ENCODE measurements around the gene HOXD10. TPM values are rescaled to one million over a fixed set of nuclear protein-coding genes. Genes with fewer than 3 reads are reported as not detected.
A peak's percentile ranks its signal among the peaks of the same experiment; 100 is the strongest.

Gene HOXD10
- total RNA-seq, 3 donors from 2014 or later = 1.6 to 5.2 TPM; not detected in 1

- peaks cover 29 to 100% of the 10 kb centered on the region in 2 donors for H3K27me3 ChIP-seq
- no peak overlapping the region for H3K27ac ChIP-seq
- intact Hi-C loops (cut with DNase I; ENCODE audit: low total_unique reads) = no loop called here
- no peaks in the 10 kb centered on the region for H3K36me3 ChIP-seq
- DNase-seq (ENCODE audit: low spot score in 2 of 2) = no peak
- H3K4me3 ChIP-seq = peak overlapping the region in 1 of 3 donors; percentile 33
- H3K9me3 ChIP-seq = no peaks in the 10 kb centered on the region
- no peak for TF ChIP-seq POLR2A (IDR thresholded peaks at IDR 0.05)
- TF ChIP-seq POLR2AphosphoS5 (IDR thresholded peaks at IDR 0.05) = no peak
- TF ChIP-seq CTCF (IDR thresholded peaks at IDR 0.05) = no peak
- peaks cover 0 to 6% of the 10 kb centered on the region in 2 donors for H3K4me1 ChIP-seq
These were observed 17.3 kb upstream of the HOXD10 start for GRCh38 chr2:176099159-176099727.

GRCh38 chr2:176099728-176100546, 16.6 kb upstream of the HOXD10 start, which contains the start of gene HOXD12:
Gene HOXD12, plus strand, starts transcription at chr2:176099795. Its CDS starts 7 bp downstream, at chr2:176099802.
- no peak within 1 kb of the TSS for H3K27ac ChIP-seq
- no peak for TF ChIP-seq POLR2AphosphoS5 (IDR thresholded peaks at IDR 0.05)
- TF ChIP-seq POLR2A (IDR thresholded peaks at IDR 0.05) = no peak
- TF ChIP-seq CTCF (IDR thresholded peaks at IDR 0.05) = no peak
- no peak for DNase-seq (ENCODE audit: low spot score in 2 of 2)
- no peaks in the 10 kb centered on the region for H3K36me3 ChIP-seq
- H3K4me1 ChIP-seq = peaks cover 3 to 6% of the 10 kb centered on the region in 2 donors
- intact Hi-C loops (cut with DNase I; ENCODE audit: low total_unique reads) = no loop called here
- H3K27me3 ChIP-seq = peaks cover 35 to 100% of the 10 kb centered on the region in 2 donors
- H3K9me3 ChIP-seq = no peaks in the 10 kb centered on the region
- peak within 1 kb of the TSS in 1 of 3 donors; percentile 33 for H3K4me3 ChIP-seq

- intact Hi-C loops (cut with DNase I; ENCODE audit: low total_unique reads) = no loop called here
- Histone ChIP-seq H3K9me3 (no peaks in the 10 kb centered on the region), H3K4me1 (peaks cover 4 to 6% of the 10 kb centered on the region in 2 donors), H3K27me3 (peaks cover 41 to 100% of the 10 kb centered on the region in 2 donors), H3K27ac (no peak overlapping the region), H3K4me3 (no peak overlapping the region), H3K36me3 (no peaks in the 10 kb centered on the region)
- DNase-seq (ENCODE audit: low spot score in 2 of 2) = no peak
- TF ChIP-seq POLR2AphosphoS5 (IDR thresholded peaks at IDR 0.05) (no peak), CTCF (IDR thresholded peaks at IDR 0.05) (no peak), POLR2A (IDR thresholded peaks at IDR 0.05) (no peak)
These were observed 15.9 kb upstream of the HOXD10 start for GRCh38 chr2:176100547-176101140.

GRCh38 chr2:176101216-176101830, 15.3 kb upstream of the HOXD10 start:
- Histone ChIP-seq H3K36me3 (no peaks in the 10 kb centered on the region), H3K27me3 (peaks cover 41 to 100% of the 10 kb centered on the region in 2 donors), H3K4me3 (no peak overlapping the region), H3K9me3 (no peaks in the 10 kb centered on the region), H3K27ac (no peak overlapping the region), H3K4me1 (peaks cover 4 to 6% of the 10 kb centered on the region in 2 donors)
- DNase-seq (ENCODE audit: low spot score in 2 of 2) = no peak
- TF ChIP-seq POLR2A (IDR thresholded peaks at IDR 0.05) (no peak), CTCF (IDR thresholded peaks at IDR 0.05) (no peak), POLR2AphosphoS5 (IDR thresholded peaks at IDR 0.05) (no peak)
- intact Hi-C loops (cut with DNase I; ENCODE audit: low total_unique reads) = no loop called here
